HUDEP-2 (cell line): Measurements from ENCODE around the gene PDE6A.
A peak's percentile ranks its signal among the peaks of the same experiment; 100 is the strongest.

Source experiments
- DNase-seq, 76 experiments: peaks; one replicate each; lab custom pipeline; 2025; ENCODE audit not compliant: unreplicated experiment in 76 of 76; lab: John Stamatoyannopoulos, UW

The PDE6A gene

GRCh38 chr5:149841851-149842793 lies 102.5 kb downstream of the PDE6A start:
- DNase-seq: no peak

GRCh38 chr5:149840226-149840825 lies 104.3 kb downstream of the PDE6A start:
- DNase-seq: no peak

GRCh38 chr5:149839761-149840160 lies 104.8 kb downstream of the PDE6A start:
- no peak for DNase-seq

GRCh38 chr5:149838881-149839739 lies 105.5 kb downstream of the PDE6A start:
- no peak for DNase-seq

GRCh38 chr5:149837680-149838269 lies 106.8 kb downstream of the PDE6A start:
- peak in 69 of 76 experiments; percentile 1 to 71 (median 48) for DNase-seq

GRCh38 chr5:149836451-149837139 lies 108.0 kb downstream of the PDE6A start:
- DNase-seq: no peak

GRCh38 chr5:149834246-149834855 lies 110.2 kb downstream of the PDE6A start:
- peak in 63 of 76 experiments; percentile 1 to 77 (median 47) for DNase-seq

- no peak for DNase-seq
Observed at GRCh38 chr5:149833116-149833827, 111.3 kb downstream of the PDE6A start.

GRCh38 chr5:149832636-149833035 lies 112.0 kb downstream of the PDE6A start:
- DNase-seq: no peak

- no peak for DNase-seq
Observed at GRCh38 chr5:149831492-149831891, 113.1 kb downstream of the PDE6A start.

GRCh38 chr5:149830579-149830978 lies 114.0 kb downstream of the PDE6A start:
- no peak for DNase-seq

- DNase-seq: no peak
Observed at GRCh38 chr5:149829954-149830353, 114.6 kb downstream of the PDE6A start.

GRCh38 chr5:149828161-149829011 lies 116.2 kb downstream of the PDE6A start:
- peak in 68 of 76 experiments; percentile 12 to 81 (median 60) for DNase-seq

- no peak for DNase-seq
Observed at GRCh38 chr5:149827546-149827945, 117.0 kb downstream of the PDE6A start.

GRCh38 chr5:149827086-149827485 lies 117.5 kb downstream of the PDE6A start:
- DNase-seq: no peak

- no peak for DNase-seq
Observed at GRCh38 chr5:149826574-149826973, 118.0 kb downstream of the PDE6A start.

- DNase-seq: no peak
Observed at GRCh38 chr5:149824846-149825245, 119.7 kb downstream of the PDE6A start.

- DNase-seq: no peak
Observed at GRCh38 chr5:149824120-149824519, 120.5 kb downstream of the PDE6A start.
